AG09309 (cell line): ENCODE measurements around the gene ATF7.

Source experiments
- DNase-seq: peaks from one replicate; pipeline ENCODE4 v3.0.0-alpha.2; 2010; ENCODE audit warnings: low read depth
- H3K4me3 ChIP-seq: 2 replicates; pipeline ENCODE4 v1.5.1; 2011; ENCODE audit warnings: mild to moderate bottlenecking, low read depth, low read length, moderate library complexity; ENCODE audit not compliant: control insufficient read depth
- CTCF ChIP-seq: IDR thresholded peaks from 2 replicates; pipeline ENCODE4 v1.5.1; 2011; ENCODE audit warnings: mild to moderate bottlenecking, low read depth, low read length, inconsistent platforms; ENCODE audit not compliant: insufficient read depth, control insufficient read depth; ENCODE audit errors: missing control alignments

The ATF7 gene

GRCh38 chr12:53499266-53500141 is 126.7 kb downstream of the ATF7 start, which contains the start of gene MAP3K12:
Gene MAP3K12 (minus strand): TSS chr12:53499458. CDS start chr12:53487391, 12,067 bp downstream.
- peak within 1 kb of the TSS; percentile 64 for H3K4me3 ChIP-seq
- DNase-seq = no peak
- TF ChIP-seq CTCF = peak; percentile 11

GRCh38 chr12:53498235-53498630 is 127.9 kb downstream of the ATF7 start:
- TF ChIP-seq CTCF = no peak
- DNase-seq = no peak
- peak overlapping the region; percentile 64 for H3K4me3 ChIP-seq

- H3K4me3 ChIP-seq = no peak overlapping the region
- no peak for DNase-seq
- TF ChIP-seq CTCF = no peak
Measured at GRCh38 chr12:53497461-53497860, 128.7 kb downstream of the ATF7 start.

GRCh38 chr12:53496752-53497032 is 129.5 kb downstream of the ATF7 start:
- no peak overlapping the region for H3K4me3 ChIP-seq
- TF ChIP-seq CTCF = no peak
- DNase-seq = no peak

GRCh38 chr12:53495903-53496751 is 130.1 kb downstream of the ATF7 start:
- no peak for DNase-seq
- TF ChIP-seq CTCF = no peak
- no peak overlapping the region for H3K4me3 ChIP-seq

DNA sequence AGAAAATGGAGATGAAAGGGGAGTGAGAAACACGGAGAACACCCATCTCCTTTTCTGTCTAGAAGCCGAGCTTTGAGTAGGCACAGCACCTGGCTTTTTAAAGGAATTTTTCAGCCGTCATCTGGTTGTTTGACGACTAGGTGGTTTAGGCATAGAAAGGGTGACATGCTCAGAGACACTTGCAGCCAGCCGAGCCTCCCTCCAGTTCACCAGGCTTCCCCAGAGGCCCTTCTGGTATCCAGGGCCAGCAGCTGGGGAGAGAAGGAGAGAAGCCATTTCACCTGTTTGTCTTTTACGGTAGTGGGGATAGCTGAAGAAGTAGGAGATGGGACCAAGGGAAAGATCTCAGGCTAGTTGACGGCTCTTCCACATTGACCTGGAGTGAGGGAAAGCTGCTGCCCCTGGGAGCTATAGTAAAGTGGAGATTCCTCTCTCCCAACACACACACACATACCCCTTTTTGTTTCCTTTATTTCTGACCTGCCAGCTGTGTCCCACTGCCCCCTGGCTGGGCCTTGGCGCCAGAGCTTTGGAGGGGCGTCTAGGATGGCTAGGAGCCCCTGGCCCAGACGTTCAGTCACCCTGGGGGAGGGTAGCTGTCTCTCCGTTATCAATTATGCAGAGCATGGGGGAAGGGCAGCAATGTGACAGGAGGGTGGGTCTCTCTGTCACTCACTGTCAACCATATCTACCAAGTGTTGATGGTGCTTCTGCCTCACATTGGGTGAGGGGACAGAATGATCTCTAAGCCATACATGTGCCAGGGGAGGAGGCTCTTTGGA is 132.4 kb downstream of the ATF7 start:
- TF ChIP-seq CTCF = no peak
- H3K4me3 ChIP-seq = no peak overlapping the region; the same call in 1 of the 2 replicates
- DNase-seq = no peak
